Uterus (tissue), 4 donors: Measurements from ENCODE around the gene GRIP1. TPM values are rescaled to one million over a fixed set of nuclear protein-coding genes. Genes with fewer than 3 reads are reported as not detected.

Experiments
- DNase-seq, 2 donors: peaks; one replicate each; pipeline ENCODE4 v3.0.0-alpha.2; 2019 to 2020
- H3K27ac ChIP-seq, 2 donors: fragments of 200-600 bp; sonication (generic); 1 replicate in 1 of 2; 2 replicates in 1 of 2; pipeline ENCODE4 v1.5.1; 2016 to 2018
- H3K27me3 ChIP-seq, 2 donors: fragments of 200-600 bp; sonication (generic); one replicate each; pipeline ENCODE4 v1.5.1; 2018 to 2019; ENCODE audit warnings: control low read depth in 1 of 2
- H3K36me3 ChIP-seq, 2 donors: fragments of 200-600 bp; sonication (generic); one replicate each; pipeline ENCODE4 v1.5.1; 2019; ENCODE audit warnings: control low read depth in 1 of 2
- H3K4me1 ChIP-seq, 2 donors: fragments of 200-600 bp; sonication (generic); one replicate each; pipeline ENCODE4 v1.5.1; 2018 to 2019; ENCODE audit warnings: control low read depth in 1 of 2
- H3K4me3 ChIP-seq, 2 donors: fragments of 200-600 bp; sonication (generic); 1 replicate in 1 of 2; 2 replicates in 1 of 2; pipeline ENCODE4 v1.5.1; 2018 to 2019; ENCODE audit warnings: mild to moderate bottlenecking in 1 of 2
- H3K9me3 ChIP-seq, 2 donors: fragments of 200-600 bp; sonication (generic); one replicate each; pipeline ENCODE4 v1.5.1; 2019; ENCODE audit warnings: control low read depth in 1 of 2
- POLR2A ChIP-seq, 2 donors: fragments of 450-650 bp; IDR thresholded peaks; one replicate each; pipeline ENCODE4 v1.6.1; 2016; ENCODE audit warnings: antibody characterized with exemption in 2 of 2, mild to moderate bottlenecking in 1 of 2, moderate library complexity in 1 of 2
- intact Hi-C: fragments of 100-400 bp; cut with DNase I; formaldehyde crosslinking; loops from one replicate; pipeline ENCODE4 v1.15.1; 2023; ENCODE audit warnings: low total_unique reads
- total RNA-seq, 4 donors: library from RNA; depleted of rRNA in 3 of 4; stranded (reverse); fragments of >200 nt in 3 of 4; gene quantifications; one replicate each; pipeline versions ENCODE4 v1.1.0 to v1.2.4, GENCODE V29; 2014 to 2023
- TF ChIP-seq, protein P1 (sequence below), 4 experiments: fragments of 200-600 bp in 2 of 4; fragments of 450-650 bp in 2 of 4; sonication (generic) in 2 of 4; IDR thresholded peaks; one replicate each; pipeline ENCODE4 v1.5.1; 2016 to 2019; ENCODE audit warnings: antibody characterized with exemption in 4 of 4, mild to moderate bottlenecking in 2 of 4, moderate library complexity in 1 of 4
- donor health status: DM: yes; HTN: yes; CAD: no.

GRIP1 gene
- total RNA-seq, 4 donors from 2014 or later: 6.4 to 74.8 (median 19.2) TPM; not detected in 1

GRCh38 chr12:66398931-66399910 lies 279.7 kb downstream of the GRIP1 start:
- H3K27me3 ChIP-seq: no peaks in the 10 kb centered on the region
- no peak for DNase-seq
- H3K27ac ChIP-seq: no peak overlapping the region
- no peak overlapping the region for H3K4me3 ChIP-seq
- no peaks in the 10 kb centered on the region for H3K36me3 ChIP-seq
- no peak for TF ChIP-seq POLR2A (IDR thresholded peaks at IDR 0.05)
- TF ChIP-seq, protein P1, sequence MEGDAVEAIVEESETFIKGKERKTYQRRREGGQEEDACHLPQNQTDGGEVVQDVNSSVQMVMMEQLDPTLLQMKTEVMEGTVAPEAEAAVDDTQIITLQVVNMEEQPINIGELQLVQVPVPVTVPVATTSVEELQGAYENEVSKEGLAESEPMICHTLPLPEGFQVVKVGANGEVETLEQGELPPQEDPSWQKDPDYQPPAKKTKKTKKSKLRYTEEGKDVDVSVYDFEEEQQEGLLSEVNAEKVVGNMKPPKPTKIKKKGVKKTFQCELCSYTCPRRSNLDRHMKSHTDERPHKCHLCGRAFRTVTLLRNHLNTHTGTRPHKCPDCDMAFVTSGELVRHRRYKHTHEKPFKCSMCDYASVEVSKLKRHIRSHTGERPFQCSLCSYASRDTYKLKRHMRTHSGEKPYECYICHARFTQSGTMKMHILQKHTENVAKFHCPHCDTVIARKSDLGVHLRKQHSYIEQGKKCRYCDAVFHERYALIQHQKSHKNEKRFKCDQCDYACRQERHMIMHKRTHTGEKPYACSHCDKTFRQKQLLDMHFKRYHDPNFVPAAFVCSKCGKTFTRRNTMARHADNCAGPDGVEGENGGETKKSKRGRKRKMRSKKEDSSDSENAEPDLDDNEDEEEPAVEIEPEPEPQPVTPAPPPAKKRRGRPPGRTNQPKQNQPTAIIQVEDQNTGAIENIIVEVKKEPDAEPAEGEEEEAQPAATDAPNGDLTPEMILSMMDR (IDR thresholded peaks at IDR 0.05): no peak
- no peaks in the 10 kb centered on the region for H3K9me3 ChIP-seq
- intact Hi-C loops: no loop called here
- no peaks in the 10 kb centered on the region for H3K4me1 ChIP-seq

DNA sequence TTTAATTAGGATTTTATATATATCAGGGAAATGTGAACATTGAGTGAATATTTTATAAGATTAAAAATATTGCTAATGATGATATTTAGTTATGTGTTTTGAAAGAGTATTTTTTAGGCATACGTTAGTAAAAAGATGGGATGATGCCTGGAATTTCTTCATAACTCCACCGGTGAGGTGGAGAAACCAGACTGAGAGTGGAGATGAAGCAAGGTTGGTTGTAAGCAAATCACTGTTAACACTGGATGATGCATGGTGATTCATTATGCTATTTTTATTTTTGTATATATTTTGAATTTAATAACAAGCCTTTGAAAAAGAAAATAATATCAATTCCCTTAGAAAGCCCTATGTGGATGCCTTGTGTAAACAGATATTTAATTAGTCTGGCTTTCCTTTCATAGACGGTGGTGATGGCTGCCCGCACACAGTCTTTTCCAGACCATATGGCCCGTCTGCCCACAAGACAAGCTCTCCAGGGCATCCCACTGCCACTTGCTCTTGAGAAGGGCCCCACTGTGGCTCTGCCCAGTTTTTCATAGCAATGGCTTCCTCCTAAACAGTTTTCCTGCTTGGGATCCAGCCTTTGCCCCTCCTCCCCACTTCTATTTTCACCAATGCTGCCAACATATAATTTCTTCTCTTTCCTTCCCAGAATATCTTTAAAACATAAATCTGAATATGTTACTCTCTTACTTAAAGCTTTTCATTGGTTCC lies 281.1 kb downstream of the GRIP1 start:
- Histone ChIP-seq H3K4me3 (no peak overlapping the region), H3K27ac (no peak overlapping the region), H3K9me3 (no peaks in the 10 kb centered on the region), H3K27me3 (no peaks in the 10 kb centered on the region), H3K36me3 (no peaks in the 10 kb centered on the region), H3K4me1 (no peaks in the 10 kb centered on the region)
- TF ChIP-seq POLR2A (IDR thresholded peaks at IDR 0.05): no peak
- TF ChIP-seq, protein P1 (IDR thresholded peaks at IDR 0.05): no peak
- no peak for DNase-seq
- intact Hi-C loops: no loop called here

DNA sequence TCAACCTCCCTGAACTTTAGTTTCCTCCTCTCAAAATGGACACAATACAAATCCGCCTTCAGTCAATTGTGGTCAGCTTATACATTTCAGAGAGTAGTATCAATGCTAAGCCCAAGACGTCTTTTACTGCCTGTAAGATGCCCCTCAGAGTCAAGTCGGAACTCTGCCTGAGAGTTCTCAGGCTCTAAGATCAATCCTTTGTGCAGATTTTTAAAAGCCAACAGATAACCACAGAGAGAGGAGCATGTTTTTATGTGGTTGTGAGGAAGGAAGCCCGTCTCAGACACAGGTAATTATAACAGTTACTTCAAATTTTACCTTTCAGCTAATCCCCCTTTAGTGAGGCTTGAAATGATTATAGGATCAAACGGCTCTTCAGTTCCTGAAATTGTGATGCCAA lies 285.0 kb downstream of the GRIP1 start:
- no peak for DNase-seq
- H3K4me1 ChIP-seq: no peaks in the 10 kb centered on the region
- intact Hi-C loops: no loop called here

DNA sequence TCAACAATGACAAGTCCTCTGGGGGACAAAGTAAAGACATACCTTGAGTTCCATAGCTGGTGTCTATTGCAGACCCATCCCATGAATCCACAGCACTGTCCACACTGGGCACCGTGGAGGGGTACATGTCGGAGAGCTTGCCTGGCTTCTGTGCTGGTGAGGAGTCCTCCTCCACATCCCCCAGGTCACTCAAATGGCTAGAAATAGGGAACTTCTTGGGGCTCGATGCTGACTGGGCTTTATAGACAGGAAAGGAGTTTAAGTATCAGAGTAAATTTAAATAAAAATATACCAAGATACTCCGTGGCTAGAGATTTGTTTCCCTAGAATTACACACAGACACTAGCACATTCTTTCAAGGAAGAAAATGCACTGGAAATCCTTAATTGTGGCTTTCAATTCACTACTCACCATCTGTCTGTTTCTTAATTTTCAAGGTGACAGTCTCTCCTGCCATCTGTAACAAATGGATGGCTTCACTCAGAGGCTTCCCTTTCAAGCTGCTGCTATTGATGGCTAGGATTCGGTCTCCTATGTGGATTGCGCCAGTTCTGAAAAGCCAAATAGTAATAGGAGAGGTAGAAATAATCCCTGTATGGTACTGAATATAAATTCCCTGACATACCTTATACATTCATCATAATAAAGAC lies 286.5 kb downstream of the GRIP1 start:
- TF ChIP-seq POLR2A (IDR thresholded peaks at IDR 0.05): no peak
- TF ChIP-seq, protein P1 (IDR thresholded peaks at IDR 0.05): no peak
- H3K4me1 ChIP-seq: no peaks in the 10 kb centered on the region
- H3K4me3 ChIP-seq: no peak overlapping the region
- H3K27ac ChIP-seq: no peak overlapping the region
- DNase-seq: no peak
- H3K27me3 ChIP-seq: no peaks in the 10 kb centered on the region
- intact Hi-C loops: no loop called here
- H3K9me3 ChIP-seq: no peaks in the 10 kb centered on the region
- no peaks in the 10 kb centered on the region for H3K36me3 ChIP-seq

More for the DNA sequence above, 285.0 kb downstream of the GRIP1 start:
- TF ChIP-seq POLR2A (IDR thresholded peaks at IDR 0.05): no peak
- TF ChIP-seq, protein P1 (IDR thresholded peaks at IDR 0.05): no peak
- Histone ChIP-seq H3K9me3 (no peaks in the 10 kb centered on the region), H3K27me3 (no peaks in the 10 kb centered on the region), H3K27ac (no peak overlapping the region), H3K4me3 (no peak overlapping the region), H3K36me3 (no peaks in the 10 kb centered on the region)
